HG03108 (cell line): ENCODE data around the gene APCDD1L.

Experiments used
- ATAC-seq: cut with Tn5 transposase; IDR thresholded peaks from one replicate; pipeline ENCODE4 v1.9.1; 2021; ENCODE audit warnings: moderate library complexity; ENCODE audit not compliant: unreplicated experiment

APCDD1L gene

GRCh38 chr20:58467572-58468527 lies 47.3 kb downstream of the APCDD1L start:
- ATAC-seq: no peak

GRCh38 chr20:58466729-58467571 lies 48.2 kb downstream of the APCDD1L start:
- ATAC-seq: no peak

- no peak for ATAC-seq
Measured at GRCh38 chr20:58466095-58466708, 49.0 kb downstream of the APCDD1L start.

- ATAC-seq: no peak
Measured at GRCh38 chr20:58464838-58465237, 50.4 kb downstream of the APCDD1L start.

- ATAC-seq: no peak
Measured at GRCh38 chr20:58463256-58463655, 51.9 kb downstream of the APCDD1L start.

- ATAC-seq: no peak
Measured at GRCh38 chr20:58461899-58462298, 53.3 kb downstream of the APCDD1L start.

- no peak for ATAC-seq
Measured at GRCh38 chr20:58461104-58461503, 54.1 kb downstream of the APCDD1L start.

DNA sequence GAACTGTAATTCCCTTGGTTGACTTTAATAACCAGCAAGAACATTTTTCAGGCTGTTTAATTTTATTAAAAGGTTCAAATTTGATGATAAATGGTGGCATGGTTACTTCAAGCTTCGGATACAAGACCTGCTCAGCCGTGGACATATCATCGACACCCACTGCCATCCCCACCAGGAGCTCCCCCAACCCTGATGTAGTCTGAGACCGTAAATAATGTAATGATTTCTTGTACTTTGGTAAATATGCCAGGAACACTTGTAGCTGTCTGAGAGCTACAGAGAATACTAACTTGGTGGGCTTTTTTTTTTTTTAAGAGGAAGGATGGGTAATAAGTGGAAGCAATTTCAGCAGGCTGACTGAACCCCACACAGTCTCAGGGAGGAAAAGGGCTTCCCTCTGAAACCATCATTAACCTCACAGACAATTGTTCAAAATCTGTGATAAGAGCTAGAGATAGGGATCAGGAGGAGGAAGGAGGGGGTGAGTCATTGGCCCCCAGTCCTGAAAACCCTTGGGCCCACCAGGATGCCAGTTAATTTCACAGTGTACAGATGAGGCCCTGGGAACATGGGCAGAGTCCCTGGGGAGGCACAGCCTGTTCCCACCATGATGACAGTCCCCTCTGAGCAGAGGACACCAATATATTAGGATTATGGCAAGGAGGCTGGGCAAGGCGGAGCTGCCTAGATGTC lies 56.0 kb downstream of the APCDD1L start:
- peak; percentile 6 for ATAC-seq

DNA sequence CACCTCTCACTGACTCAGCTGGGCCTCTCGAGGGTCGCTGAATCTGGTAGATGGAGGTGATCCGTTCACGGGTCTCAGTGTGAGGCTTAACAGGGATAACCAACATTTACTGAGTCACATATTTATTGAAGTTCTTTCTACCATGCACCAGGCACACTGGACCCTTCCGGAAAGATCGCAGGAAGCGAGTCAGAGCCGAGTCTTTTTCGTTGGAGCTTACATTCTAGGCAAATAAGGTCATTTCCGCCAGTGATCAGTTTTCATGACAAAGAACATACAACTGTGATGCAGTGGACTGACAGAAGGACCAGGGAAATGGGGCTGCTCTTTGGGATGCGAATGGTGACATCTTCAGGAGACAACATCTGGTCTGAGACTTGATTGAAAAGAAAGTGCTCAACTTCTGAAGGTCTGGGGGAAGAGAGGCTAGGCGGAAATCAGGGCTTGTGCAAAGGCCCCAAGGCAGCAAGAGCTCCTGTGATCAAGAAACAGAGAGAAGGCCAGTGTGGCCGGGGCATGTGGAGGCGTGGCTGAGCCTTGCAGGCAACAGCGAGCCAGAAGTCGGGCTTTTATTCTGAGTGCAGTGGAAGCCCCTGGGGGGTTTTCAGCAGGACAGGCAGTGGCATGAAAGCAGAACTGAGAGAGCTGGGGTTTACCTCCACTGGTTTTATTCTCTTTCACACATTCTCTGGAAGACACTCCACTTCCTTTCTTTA lies 56.7 kb downstream of the APCDD1L start:
- ATAC-seq: peak; percentile 97

DNA sequence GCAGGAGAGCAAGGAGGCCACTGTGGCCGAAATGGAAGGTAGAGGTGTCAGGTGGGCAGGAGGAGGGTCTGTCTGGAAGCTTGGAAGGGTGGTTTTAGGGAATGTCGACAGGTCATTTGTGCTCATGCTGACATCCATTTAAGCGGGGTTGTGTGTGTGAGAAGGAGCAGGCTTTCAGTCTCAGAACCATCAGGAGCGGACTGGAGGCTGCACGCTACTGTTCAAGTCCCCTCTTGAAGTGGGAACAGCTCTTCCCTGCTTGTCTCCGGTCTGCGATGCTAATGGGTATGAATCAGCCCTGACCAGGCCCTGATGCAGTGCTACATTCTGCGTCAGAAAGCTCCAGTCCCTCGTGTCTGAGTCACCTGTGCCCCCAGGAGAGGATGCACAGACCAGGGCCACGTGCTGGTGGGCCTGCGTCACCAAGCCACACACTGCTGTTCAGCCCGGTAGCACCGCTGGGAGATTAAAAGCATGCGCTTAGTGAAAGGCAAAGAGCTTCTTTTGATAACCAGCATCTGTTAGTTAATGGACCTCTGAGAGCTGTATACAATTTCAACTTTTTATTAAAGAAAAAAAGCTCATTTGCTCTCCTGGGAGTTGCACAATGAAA lies 58.0 kb downstream of the APCDD1L start:
- no peak for ATAC-seq

DNA sequence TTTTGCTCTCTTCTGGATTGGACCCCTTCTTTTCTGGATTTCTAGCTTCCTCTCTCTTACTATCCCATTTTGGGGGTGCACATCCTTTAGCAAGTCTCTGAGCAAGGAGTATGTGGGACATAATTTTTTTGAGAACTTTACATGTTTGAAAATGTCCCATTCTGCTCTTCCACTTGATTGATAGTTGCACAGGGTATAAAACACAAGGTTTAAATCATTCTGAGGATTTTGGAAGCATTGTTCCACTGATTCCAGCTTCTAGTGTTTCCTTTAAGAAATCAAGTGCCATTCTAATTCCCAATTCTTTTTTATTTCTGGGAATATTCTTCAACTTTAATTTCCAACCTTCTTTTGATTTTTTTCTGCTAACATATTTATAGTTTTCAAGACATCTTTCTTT lies 60.7 kb downstream of the APCDD1L start:
- ATAC-seq: no peak

DNA sequence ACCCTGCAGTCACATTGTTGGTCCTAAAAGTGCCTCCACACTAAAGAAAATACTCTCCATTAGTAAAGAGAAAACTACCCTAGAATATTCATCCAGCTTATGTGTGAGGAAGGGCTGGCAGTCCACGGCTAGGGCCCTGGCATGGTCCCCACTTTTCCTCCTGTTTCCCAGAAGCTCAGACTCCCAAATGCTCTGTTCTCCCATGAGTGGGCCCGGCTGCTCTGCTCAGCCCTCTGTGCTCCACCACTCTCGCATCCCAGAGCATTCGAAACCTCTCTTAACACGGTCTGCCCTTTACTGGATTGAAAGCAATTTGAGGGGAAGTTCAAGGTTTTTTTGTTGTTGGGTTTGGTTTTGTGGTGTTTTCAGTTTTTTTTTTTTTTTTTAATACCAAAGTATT lies 61.8 kb downstream of the APCDD1L start:
- no peak for ATAC-seq

DNA sequence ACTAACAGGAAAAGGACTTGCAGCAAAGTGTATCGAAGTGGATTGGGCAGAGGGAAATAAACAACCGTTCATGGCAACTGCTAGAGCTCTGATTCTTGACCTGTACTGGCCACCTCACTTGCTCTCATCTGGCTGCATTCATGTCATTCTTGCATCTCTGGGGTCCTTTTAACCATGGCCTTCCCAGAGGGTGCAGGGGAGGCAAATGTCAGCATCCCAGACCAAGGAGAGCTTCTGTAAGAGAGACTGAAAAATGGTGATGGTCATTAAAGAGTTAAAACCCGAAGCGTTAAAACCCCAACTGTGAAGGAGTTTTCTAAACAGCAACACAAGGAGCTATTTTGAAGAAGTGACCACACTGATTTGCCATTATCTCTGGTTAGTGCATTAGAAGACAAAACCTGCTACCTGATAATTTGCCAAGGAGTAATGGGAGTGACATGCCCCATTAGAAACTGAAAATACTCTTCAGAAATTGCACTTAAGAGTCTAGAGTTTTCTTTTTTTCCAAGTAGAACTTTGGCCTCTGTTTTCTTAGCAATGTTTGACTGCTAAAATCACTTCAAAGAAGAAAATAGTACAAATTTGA lies 62.4 kb downstream of the APCDD1L start:
- no peak for ATAC-seq

- ATAC-seq: no peak
Measured at GRCh38 chr20:58450254-58450653, 64.9 kb downstream of the APCDD1L start.

DNA sequence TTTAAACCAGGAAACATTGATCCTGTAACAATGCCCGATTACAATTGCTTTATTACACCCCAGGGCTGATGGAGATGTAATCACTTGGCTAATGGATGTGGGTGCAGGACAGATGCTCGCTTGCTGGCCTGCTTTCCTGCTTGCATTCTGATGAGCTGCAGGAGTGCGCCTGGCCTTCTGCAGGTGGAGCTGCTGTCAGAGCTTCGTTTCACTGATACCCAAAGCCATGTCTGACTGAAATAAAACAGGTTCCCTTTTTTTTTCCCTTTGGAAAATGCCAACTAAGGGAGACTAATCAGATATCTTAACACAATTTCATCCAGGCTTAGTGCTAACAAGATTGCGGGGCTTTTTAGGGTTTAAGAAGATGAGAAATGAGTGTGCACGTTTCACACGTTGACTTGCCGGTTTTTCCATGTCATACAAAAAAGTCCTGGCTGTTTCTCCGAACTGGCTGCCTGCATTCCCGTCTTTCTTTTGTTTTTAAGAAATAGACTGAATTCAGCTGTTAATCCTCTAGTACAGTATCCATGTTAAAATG lies 65.4 kb downstream of the APCDD1L start:
- ATAC-seq: no peak

DNA sequence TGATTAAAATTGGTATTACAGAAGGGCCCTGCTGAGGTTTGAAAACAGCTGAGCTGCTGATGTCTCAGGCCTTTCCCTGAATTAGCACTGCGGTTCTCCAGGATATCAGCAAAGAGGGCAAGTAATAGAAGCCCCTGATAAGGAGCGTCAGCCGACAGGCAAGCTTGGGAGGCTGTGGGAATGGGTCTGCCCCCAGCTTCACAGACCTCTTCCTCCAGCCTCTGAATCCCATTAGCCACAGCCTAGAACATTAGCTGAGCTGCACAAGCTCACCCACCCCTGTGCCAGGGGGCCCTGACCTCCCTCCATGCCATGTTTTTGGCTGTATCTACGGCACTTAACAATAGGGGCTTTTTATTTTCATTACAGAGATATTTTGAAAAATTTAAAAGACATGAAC lies 66.2 kb downstream of the APCDD1L start:
- ATAC-seq: no peak

- no peak for ATAC-seq
Measured at GRCh38 chr20:58447511-58448391, 67.4 kb downstream of the APCDD1L start.

DNA sequence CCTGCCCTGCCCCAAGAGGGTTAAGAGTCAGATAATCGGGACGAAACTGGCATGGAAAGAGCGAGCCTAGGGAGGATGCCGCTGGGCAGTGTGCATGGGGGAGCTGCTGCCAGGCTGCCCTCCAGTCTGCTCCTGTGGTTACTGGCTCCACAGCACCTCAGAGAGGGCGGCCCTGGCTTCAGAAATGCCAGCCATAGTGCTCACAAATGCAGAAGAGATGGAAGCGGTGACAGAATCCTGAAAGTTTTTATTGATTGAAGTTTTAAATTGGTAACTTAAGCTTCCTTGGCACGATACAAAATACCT lies 68.3 kb downstream of the APCDD1L start:
- ATAC-seq: no peak
